IPS-18c (cell line): Measurements from ENCODE around the gene ISG20.

Experiments
- H3K4me3 ChIP-seq: 2 replicates; pipeline ENCODE4 v1.7.0; 2013; ENCODE audit warnings: low read depth, mild to moderate bottlenecking, low read length, moderate library complexity; ENCODE audit not compliant: insufficient read depth
- H3K9me3 ChIP-seq: one replicate; pipeline ENCODE4 v1.6.1; 2013; ENCODE audit warnings: mild to moderate bottlenecking, low read length, moderate library complexity; ENCODE audit not compliant: control insufficient read depth, insufficient read depth

ISG20 gene

DNA sequence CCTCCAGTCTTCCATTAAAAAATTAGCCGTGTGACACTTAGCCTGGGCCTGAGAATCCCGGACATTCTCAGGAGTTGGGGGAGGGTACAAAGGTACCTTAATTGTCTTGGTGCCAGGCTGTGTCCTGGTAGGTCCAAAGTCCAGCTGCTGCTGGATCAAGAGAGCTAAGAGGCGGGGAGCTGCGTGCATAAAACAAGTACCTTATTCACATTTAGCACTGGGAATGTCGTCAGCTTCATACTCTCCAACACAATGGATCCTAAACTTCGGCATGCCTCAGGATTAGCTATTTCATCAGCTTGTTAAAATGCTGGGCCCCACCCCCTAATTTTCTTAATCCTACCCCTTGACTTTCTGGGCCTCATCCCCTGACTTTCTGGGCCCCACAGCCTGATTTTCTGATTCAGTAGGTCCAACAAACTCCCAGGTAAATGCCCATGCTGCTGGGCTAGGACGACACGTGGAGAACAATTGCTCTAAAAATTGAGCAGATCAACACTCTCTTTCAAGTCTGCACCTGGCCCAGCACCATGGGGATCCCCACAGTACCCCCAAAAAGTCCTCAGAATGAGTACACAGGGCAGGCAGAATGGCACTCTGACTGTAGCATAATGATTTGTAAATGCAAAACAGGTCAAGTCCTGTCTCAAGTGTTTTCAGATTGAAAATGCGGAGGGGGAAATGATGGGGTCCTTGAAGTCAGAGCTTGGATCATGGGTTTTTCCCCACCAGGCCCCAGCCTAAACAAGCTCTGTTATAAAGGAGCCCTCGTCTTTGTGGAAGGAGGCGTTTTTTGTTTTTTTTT, 23.3 kb upstream of the ISG20 start:
- H3K4me3 ChIP-seq = 0 out of 2 replicates have a peak overlapping the region, but pooled peaks have one; percentile 6
- no peaks in the 10 kb centered on the region for H3K9me3 ChIP-seq

DNA sequence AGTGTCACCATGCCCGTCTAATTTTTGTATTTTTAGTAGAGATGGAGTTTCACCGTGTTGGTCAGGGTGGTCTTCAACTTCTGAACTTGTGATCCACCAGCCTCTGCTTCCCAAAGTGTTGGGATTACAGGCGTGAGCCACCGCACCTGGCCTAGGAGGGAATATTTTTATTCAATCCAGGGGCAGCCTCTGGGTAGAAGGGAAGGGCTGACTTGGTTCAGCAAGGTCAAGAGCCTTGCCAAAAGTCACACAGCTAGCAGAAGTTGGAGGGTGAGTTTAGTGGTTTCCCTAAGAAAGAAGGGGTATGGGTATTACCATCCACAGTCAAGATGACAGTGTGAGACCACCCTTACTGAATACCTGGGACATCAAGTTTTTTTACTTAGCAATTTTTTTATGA, 22.6 kb upstream of the ISG20 start:
- Histone ChIP-seq H3K4me3 (no peak overlapping the region), H3K9me3 (no peaks in the 10 kb centered on the region)

DNA sequence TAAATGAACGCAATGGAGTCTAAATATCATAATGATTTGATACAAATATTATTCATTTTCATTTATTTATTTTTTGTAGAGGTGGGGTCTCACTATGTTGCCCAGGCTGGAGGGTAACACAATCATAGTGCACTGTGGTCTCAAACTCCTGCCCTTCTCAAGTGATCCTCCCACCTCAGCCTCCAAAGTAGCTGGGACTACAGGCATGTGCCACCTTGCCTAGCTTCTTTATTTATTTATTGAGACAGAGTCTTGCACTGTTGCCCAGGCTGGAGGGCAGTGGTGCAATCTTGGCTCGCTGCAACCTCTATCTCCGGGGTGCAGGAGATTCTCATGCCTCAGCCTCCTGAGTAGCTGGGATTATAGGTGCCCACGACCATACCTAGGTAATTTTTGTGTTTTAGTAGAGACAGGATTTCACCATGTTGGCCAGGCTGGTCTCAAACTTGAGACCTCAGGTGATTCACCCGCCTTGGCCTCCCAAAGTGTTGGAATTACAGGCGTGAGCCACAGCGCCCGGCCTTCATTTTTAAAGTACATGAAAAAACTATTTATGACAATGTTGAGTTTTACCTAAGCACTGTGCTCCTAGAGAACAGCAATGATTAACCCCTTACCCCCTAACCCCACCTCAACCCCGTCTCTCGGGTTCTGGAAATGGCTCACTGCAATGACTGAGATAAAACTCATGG, 21.6 kb upstream of the ISG20 start:
- Histone ChIP-seq H3K4me3 (no peak overlapping the region), H3K9me3 (no peaks in the 10 kb centered on the region)

DNA sequence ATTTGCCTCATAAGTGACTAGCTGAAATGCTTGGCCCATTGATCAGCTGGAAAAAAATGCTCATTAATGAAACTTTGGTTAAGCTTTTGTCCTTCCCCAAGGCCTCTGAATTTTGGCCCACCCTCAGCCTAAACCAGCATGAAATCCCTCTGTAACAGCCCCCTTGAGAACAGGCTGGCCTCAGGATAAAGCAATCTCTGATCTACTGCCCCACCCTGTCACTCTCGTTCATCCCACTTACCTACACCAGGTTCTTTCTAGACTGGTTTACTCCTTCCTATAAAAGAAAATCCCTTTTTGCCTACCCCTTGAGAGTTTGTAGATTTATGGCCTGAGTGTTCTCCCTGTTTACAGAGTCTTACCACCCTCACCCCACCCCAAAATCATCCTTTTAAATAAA, 21.0 kb upstream of the ISG20 start:
- H3K9me3 ChIP-seq = no peaks in the 10 kb centered on the region
- no peak overlapping the region for H3K4me3 ChIP-seq

DNA sequence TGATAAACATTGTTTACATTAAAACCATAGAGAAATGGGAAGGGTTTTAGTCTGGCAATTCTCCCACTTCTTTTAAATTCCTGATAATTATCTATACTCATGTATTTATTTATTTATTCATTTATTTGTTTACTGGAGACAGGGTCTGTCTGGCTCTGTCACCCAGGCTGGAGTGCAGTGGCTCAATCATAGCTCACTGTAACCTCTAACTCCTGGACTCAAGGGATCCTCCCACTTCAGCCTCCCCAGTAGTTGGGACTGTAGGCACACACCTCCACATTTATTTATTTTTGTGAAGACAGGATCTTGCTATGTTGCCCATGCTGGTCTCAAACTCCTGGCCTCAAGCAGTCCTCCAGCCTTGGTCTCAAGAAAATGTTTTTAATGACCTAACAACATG, 20.1 kb upstream of the ISG20 start:
- no peak overlapping the region for H3K4me3 ChIP-seq
- no peaks in the 10 kb centered on the region for H3K9me3 ChIP-seq

DNA sequence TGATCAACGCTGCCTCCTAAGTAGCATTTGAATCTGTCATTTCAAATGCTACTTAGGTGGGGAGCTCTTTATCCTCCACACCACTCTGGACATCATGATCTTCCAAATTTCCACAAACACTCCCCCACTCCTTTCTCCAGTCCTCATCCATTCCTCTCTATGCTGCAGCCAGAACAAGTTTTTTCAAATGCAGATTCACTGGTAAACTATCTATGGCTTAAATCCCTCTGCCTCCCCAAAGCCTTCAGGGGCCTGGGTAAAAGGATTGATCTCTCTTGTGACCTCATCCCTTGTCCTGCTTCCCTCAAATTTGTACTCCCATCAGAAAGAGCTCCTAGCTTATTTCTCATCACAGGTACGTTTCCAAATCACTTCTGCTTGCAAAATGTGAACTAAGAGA, 19.0 kb upstream of the ISG20 start:
- Histone ChIP-seq H3K9me3 (no peaks in the 10 kb centered on the region), H3K4me3 (peak overlapping the region; percentile 21; the same call in 1 of the 2 replicates)

DNA sequence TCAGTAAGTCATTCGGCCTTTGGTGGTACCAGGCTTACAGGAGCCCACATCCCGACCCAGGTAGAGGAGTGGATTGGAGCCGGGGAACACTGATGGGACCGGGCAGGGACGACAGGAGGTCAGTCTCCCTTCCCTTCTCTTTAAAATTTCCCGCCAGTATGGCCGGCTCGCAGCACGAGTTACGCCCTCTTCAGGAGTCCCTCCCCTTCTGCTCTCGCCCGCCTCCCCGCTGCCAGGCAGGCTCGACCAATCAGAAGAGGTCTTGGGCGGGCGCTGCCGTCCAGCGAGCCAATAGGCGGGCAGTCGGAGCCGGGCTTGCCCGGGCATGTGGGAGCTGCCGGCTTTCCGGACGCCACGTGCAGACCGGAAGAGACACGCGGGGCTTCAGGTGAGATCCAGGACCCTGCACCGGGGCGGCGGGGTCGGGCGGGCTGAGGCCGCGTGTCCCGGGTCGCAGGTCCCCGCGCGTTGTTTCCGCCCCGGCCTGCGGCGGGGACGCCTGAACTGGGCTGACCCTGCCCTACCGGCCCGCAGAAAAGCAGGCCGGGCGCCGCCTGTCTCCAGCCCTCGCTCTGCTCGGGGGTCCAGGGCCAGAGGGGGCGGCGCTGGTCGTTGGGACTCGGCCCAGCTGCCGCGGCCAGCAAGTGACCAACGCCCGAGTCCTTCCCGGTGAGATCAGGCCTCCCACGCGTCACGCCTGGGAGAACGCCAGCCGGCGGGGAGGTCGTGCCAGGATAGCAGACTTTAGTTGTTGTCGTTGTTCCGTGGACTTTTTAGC, 17.6 kb upstream of the ISG20 start, which contains the start of gene AEN:
Gene AEN, plus strand, starts transcription at position 346 of the 778 bp plus-strand sequence. CDS start 4,870 bp downstream, outside the sequence.
- no peaks in the 10 kb centered on the region for H3K9me3 ChIP-seq
- H3K4me3 ChIP-seq = peak within 1 kb of the TSS; percentile 97

DNA sequence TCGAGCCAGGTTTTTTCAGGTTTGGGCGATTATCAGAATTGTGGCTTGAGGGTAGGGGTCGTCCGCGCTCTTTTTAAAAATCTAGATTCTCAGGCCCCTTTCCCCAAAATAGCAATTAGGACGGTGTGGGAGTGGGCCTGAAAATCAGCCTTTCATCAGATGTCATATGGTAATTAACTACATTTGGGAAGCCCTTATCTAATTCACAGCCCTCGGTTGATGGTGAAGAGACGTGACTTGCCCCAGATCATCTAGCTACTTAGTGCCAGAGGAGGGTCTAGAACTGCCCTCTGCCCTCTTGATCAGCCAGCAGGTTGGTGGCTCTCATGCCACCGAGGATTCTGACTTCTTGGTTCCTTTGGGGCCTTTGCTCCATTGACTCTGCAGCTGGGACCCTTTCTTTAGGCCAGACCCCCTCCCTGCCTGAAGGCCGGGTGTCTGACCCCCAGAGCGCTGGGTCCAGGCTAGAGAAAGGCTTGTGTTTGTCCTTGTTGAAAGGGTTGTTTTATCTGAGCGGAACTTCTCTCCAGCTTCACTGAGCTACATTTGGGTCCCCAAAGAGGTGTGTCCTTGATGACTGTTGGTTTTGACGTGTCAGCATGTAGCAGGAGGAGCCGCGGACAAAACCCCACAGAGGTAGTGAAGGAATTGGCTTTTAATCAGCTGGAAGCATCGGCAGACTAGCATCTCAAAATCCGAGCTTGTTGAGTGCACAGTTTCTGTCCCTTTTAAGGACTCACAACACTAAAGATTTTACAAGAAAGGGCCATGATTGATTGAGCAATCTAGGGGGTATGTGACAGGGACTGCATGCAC, 16.8 kb upstream of the ISG20 start:
- H3K9me3 ChIP-seq = no peaks in the 10 kb centered on the region
- peak overlapping the region; percentile 97 for H3K4me3 ChIP-seq

DNA sequence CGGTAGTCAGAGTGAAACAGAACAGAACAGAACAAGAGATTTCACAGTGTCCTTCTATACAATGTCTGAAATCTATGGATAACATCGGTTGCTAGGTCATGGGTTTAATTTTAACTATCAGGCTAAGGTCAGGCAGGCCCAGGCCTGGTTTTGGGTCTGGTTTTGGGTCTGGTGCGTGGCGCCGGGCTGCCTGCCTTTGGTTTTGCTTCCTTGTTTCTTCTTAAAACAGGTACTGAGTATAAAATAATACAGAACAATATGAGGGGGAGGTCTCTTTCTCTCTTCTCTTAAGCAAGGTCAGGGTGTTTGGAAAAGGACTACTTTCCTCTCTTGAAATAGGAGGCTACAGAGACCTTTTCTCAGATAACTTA, 16.2 kb upstream of the ISG20 start:
- Histone ChIP-seq H3K4me3 (peak overlapping the region; percentile 97), H3K9me3 (no peaks in the 10 kb centered on the region)

DNA sequence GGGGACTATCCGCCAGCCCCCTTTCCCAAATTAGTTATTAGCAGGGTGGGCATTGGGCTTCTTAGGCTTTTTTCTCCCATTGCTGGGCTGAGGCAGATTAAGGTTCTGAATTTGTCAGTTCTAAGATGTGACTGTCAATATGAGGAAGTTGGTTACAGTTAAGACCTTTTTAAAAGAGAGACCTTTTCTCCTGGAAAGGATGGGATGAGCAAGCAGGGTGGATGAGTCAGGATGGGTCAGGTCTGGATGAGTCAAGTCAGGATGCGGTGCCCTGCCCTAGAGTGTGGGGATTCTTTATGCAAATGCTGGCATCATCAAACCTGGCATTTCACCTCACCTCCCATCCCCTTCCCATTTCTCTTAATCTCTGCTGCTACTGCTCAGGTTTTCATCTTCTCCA, 15.8 kb upstream of the ISG20 start:
- H3K4me3 ChIP-seq = peak overlapping the region; percentile 97

DNA sequence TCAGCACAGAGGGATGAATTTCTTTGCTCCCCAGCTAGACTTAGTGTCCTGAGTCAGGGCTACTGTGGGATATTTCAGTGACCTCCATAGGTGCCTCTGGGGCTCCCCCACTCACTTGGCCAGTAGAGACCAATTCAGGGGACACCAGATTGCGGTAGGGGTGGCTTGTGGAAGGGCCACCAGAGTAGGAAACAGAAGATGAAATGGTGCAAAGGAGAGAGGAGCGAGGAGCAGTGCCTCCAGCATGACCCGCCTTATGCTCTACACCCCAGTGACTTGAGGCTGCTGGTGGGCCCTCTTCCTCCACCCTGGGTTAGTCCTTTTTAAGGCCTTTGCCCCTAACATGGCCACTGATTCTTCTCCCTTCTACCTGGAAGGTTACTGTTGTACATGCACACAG, 15.2 kb upstream of the ISG20 start:
- no peaks in the 10 kb centered on the region for H3K9me3 ChIP-seq
- H3K4me3 ChIP-seq = peak overlapping the region; percentile 97

More for the DNA sequence above, 15.8 kb upstream of the ISG20 start:
- H3K9me3 ChIP-seq = no peaks in the 10 kb centered on the region

DNA sequence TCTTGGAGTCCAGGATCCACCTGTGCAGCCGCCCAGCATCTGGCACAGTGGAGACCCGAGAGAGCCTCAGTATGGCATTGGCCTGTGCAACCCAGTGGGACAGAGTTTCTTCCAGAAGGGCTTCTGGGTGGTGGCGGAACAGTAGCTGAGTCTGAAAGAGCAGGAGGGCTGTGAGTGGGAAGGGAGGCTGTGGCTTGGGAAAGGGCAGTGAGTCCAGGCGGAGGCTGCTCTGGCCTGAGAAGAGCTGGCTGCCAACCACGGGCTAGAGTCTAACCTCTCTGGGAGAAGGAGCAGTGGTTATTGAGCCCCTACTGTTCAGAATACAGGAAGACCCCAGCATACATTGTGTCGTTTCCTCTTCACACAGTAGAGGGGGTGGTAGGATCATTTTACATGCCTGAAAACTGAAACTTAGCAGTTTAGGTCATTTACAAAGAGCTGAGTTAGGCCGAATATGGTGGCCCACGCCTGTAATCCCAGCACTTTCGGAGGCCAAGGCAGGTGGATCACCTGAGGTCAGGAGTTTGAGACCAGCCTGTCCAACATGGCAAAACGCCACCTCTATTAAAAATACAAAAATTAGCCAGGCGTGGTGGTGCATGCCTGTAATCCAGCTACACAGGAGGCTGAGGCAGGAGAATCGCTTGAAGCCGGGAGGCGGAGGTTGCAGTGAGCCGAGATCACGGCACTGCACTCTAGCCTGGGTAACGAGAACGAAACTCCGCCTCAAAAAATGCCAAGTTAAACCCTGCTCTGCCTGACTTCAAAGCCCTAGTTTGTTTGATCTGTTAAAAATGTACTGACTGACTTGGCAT, 14.5 kb upstream of the ISG20 start:
- H3K9me3 ChIP-seq = no peaks in the 10 kb centered on the region
- H3K4me3 ChIP-seq = peak overlapping the region; percentile 97

DNA sequence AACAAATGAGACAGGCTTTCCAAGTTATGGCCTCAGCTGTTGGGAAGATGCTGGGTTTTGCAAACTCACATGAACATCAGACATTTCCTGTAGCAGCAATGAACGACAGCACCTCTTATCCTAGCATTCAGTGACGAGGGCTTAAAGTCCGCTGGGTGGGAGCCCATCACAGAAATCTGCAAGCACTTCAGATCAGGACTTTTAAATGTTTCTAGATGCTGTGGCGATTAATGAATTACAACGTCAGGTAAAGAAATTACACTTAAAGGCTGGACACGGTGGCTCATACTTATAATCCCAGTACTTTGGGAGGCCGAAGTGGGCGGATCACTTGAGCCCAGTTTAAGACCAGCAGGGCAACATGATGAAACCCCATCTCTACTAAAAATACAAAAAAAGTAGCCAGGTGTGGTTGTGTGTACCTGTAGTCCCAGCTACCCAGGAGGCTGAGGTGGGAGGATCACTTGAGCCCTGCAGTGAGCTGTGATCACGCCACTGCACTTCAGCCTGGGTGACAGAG, 13.8 kb upstream of the ISG20 start:
- no peaks in the 10 kb centered on the region for H3K9me3 ChIP-seq
- no peak overlapping the region for H3K4me3 ChIP-seq

DNA sequence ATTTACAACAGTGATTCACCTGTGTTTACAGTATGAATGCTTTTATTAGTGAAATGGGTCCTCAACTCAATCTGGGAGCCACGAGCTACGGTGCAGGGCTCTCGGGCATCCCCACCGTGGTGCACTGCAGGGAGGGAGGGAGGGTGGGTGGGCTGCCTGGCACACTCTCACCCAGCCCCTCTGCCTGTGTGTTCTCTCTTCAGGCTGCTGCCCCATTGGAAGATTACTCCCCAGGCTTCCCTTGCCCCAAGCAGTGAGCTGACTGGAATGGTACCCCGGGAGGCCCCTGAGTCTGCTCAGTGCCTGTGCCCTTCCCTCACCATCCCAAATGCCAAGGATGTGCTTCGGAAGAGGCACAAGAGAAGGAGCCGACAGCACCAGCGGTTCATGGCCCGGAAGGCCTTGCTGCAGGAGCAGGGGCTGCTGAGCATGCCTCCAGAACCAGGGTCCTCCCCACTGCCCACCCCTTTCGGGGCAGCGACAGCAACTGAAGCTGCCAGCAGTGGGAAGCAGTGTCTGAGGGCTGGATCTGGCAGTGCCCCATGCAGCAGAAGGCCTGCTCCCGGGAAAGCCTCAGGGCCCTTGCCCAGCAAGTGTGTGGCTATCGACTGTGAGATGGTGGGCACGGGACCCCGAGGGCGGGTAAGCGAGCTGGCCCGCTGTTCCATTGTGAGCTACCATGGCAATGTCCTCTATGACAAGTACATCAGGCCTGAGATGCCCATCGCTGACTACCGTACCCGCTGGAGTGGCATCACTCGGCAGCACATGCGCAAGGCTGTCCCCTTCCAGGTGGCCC, 12.7 kb upstream of the ISG20 start:
- H3K9me3 ChIP-seq = no peaks in the 10 kb centered on the region

DNA sequence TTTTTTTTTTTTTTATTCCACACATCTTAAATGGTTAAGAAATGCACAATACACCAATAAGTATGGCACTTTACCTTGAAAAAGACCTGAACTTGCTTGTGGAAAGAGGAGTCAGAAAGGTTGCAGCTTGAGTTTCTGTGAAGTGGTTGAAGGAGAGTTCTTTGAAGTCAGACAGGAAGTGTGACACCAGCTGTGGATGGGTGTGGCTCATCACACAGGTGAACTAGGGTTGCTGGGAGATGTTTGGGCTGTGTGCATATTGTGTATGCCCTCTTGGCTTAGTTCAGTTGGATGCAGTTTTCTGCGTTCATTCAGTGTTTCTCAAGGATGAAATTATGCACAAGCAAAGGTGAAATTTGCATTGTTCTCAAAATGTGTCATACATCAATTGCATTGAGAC, 11.4 kb upstream of the ISG20 start:
- no peak overlapping the region for H3K4me3 ChIP-seq
- no peaks in the 10 kb centered on the region for H3K9me3 ChIP-seq

More for the DNA sequence above, 12.7 kb upstream of the ISG20 start:
- H3K4me3 ChIP-seq = no peak overlapping the region
